AG04450 (cell line): ENCODE data around the gene DIP2B. TPM values are rescaled to one million over a fixed set of nuclear protein-coding genes. Genes with fewer than 3 reads are reported as not detected.

Experiments used
- CTCF ChIA-PET: fragments of 300-600, 350-600 bp; formaldehyde crosslinking; extraction: SDS; loops from one replicate; lab custom pipeline; 2022; ENCODE audit warnings: antibody characterized with exemption, inconsistent platforms; lab: Charles Lee
- POLR2A ChIA-PET: fragments of 350-600 bp; formaldehyde crosslinking; extraction: SDS; loops from one replicate; lab custom pipeline; 2021; ENCODE audit warnings: antibody characterized with exemption, inconsistent platforms; lab: Yijun Ruan, JAX
- DNase-seq: peaks from one replicate; pipeline ENCODE4 v3.0.0-alpha.2; 2011; ENCODE audit warnings: low read depth, low spot score
- H3K27ac ChIP-seq: one replicate; pipeline ENCODE4 v1.5.1; 2012; ENCODE audit warnings: low read depth, low read length, control low read depth
- H3K27me3 ChIP-seq: one replicate; pipeline ENCODE4 v1.6.0; 2012; ENCODE audit warnings: low read length; ENCODE audit not compliant: control insufficient read depth, insufficient read depth
- H3K4me3 ChIP-seq: 2 replicates; pipeline ENCODE4 v1.5.1; 2011; ENCODE audit warnings: mild to moderate bottlenecking, low read depth, low read length, control low read depth
- H3K9me3 ChIP-seq: 2 replicates; pipeline ENCODE4 v1.5.1; 2012; ENCODE audit warnings: low read length; ENCODE audit not compliant: control insufficient read depth, insufficient read depth
- polyA plus RNA-seq: library from polyadenylated mRNA; depleted of rRNA; stranded (reverse); fragments of >200 nt; gene quantifications from 2 replicates; pipeline ENCODE4 v1.2.3, GENCODE V29; 2011
- TF ChIP-seq, protein P1 (sequence below): IDR thresholded peaks from 2 replicates; pipeline ENCODE4 v1.5.1; 2011; ENCODE audit warnings: low read depth, low read length, control low read depth, inconsistent platforms

The DIP2B gene
- polyA plus RNA-seq, 1 experiment, result 22.0 TPM

DNA sequence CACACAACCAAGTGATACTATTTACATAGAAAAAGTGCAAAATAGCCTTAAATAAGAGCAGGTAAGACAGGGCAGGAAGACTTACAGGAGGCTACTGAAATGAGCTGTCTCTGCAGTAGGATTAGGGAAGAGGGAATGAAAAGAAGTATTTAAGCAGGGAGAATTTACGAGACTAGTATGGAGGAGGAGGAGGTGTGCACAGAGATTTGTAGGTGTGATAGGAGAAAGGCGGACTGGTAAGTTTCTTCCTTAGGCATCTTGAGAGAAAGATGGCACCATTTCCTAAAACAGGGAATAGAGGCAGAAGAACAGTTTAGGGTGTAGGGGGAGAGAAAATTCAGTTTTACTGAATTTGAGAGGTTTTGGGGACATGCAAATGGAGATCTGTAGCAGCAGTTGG, 25.7 kb downstream of the DIP2B start:
- no peak for DNase-seq
- no peaks in the 10 kb centered on the region for H3K27me3 ChIP-seq
- ChIA-PET POLR2A (no interaction called here), CTCF (no interaction called here)
- no peaks in the 10 kb centered on the region for H3K9me3 ChIP-seq
- TF ChIP-seq, protein P1, sequence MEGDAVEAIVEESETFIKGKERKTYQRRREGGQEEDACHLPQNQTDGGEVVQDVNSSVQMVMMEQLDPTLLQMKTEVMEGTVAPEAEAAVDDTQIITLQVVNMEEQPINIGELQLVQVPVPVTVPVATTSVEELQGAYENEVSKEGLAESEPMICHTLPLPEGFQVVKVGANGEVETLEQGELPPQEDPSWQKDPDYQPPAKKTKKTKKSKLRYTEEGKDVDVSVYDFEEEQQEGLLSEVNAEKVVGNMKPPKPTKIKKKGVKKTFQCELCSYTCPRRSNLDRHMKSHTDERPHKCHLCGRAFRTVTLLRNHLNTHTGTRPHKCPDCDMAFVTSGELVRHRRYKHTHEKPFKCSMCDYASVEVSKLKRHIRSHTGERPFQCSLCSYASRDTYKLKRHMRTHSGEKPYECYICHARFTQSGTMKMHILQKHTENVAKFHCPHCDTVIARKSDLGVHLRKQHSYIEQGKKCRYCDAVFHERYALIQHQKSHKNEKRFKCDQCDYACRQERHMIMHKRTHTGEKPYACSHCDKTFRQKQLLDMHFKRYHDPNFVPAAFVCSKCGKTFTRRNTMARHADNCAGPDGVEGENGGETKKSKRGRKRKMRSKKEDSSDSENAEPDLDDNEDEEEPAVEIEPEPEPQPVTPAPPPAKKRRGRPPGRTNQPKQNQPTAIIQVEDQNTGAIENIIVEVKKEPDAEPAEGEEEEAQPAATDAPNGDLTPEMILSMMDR, result no peak
- no peak overlapping the region for H3K4me3 ChIP-seq
- H3K27ac ChIP-seq, result no peak overlapping the region

DNA sequence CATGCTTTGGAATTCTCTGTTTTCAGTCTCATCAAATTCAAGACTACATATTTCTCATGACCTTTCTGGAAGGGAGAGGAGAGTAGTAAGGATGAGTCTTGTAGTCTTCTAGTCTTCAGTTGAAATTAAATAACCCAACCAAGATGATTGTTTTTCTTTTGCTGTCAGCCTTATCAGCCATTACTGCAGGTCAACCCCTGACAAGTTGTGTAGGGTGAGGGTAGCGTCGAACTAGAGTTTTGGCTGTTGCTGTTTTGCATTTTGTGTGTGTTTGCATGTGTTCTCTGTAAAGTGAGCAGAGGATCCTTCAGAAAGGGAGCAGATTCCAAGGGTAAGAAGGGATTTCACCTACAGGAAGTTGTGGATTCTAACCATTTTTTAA, 28.4 kb downstream of the DIP2B start:
- CTCF ChIA-PET, result no interaction called here
- no peak for DNase-seq
- Histone ChIP-seq H3K27ac (no peak overlapping the region), H3K4me3 (no peak overlapping the region), H3K9me3 (no peaks in the 10 kb centered on the region), H3K27me3 (no peaks in the 10 kb centered on the region)
- TF ChIP-seq, protein P1, result no peak
- POLR2A ChIA-PET, result interaction anchor here (1.3 kb wide), 1 partner anchor 29 kb away, joined by 4 read pairs; the partner anchor contains the start of gene DIP2B

GRCh38 chr12:50533971-50534370, 29.2 kb downstream of the DIP2B start:
- ChIA-PET POLR2A (no interaction called here), CTCF (no interaction called here)
- Histone ChIP-seq H3K4me3 (no peak overlapping the region), H3K27me3 (no peaks in the 10 kb centered on the region), H3K27ac (no peak overlapping the region), H3K9me3 (no peaks in the 10 kb centered on the region)
- TF ChIP-seq, protein P1, result no peak
- no peak for DNase-seq

DNA sequence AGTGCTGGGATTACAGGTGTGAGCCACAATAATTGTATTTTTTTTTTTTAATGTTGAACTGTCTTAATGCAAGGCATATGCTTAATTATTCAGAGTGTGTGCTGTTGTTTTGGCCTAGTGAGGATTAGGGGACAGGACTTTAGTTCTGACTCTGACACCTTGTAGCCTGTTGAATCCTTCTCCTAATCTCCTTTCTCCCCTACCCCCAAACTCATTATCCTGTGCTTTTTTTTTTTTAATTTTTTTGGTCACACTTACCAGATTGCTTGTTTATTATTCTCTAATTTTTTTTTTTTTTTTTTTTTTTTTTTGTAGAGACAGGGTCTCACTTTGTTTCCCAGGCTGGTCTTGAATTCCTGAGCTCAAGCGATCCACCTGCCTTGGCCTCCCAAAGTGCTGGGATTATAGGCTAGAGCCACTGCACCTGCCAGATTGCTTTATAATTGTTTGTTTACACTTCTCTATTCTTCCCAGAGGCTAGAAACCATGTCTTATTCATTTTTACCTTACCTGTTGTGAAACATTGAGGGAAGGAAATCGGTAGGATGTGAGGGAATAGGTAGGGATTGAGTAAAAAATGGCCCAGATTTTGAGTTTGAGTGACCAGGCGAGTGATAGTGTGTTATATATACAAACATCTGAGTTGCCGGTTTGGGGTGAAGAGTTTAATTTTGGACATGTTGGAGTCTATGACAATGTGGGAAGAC, 32.2 kb downstream of the DIP2B start:
- Histone ChIP-seq H3K9me3 (no peaks in the 10 kb centered on the region), H3K27me3 (no peaks in the 10 kb centered on the region), H3K4me3 (no peak overlapping the region), H3K27ac (no peak overlapping the region)
- no peak for DNase-seq
- ChIA-PET CTCF (no interaction called here), POLR2A (interaction anchor here (0.7 kb wide), 1 partner anchor 139 kb away, joined by 3 read pairs; no protein-coding TSS in a partner anchor)
- TF ChIP-seq, protein P1, result no peak

GRCh38 chr12:50537538-50537919, 32.7 kb downstream of the DIP2B start:
- Histone ChIP-seq H3K4me3 (no peak overlapping the region), H3K27ac (peak overlapping the region; percentile 47)
- POLR2A ChIA-PET, result interaction anchor here (0.5 to 0.7 kb wide), 2 partner anchors 138 to 1276 kb away, joined by 3 to 4 read pairs; no protein-coding TSS in a partner anchor

More at GRCh38 chr12:50537538-50537919, 32.7 kb downstream of the DIP2B start:
- Histone ChIP-seq H3K9me3 (no peaks in the 10 kb centered on the region), H3K27me3 (no peaks in the 10 kb centered on the region)
- TF ChIP-seq, protein P1, result no peak
- CTCF ChIA-PET, result interaction anchor here (1.0 kb wide), 1 partner anchor 101 kb away, joined by 3 read pairs; no protein-coding TSS in a partner anchor
- no peak for DNase-seq
